Prostate gland (tissue), 2 donors: Measurements from ENCODE around the gene WDTC1. TPM values are rescaled to one million over a fixed set of nuclear protein-coding genes. Genes with fewer than 3 reads are reported as not detected.

Source experiments
- DNase-seq: peaks from one replicate; pipeline ENCODE4 v3.0.0-alpha.2; 2019; ENCODE audit warnings: low spot score
- H3K27ac ChIP-seq, 2 donors: fragments of 200-600 bp; sonication (generic); 2 replicates each; pipeline ENCODE4 v1.5.1; 2017 to 2019
- H3K27me3 ChIP-seq: fragments of 200-600 bp; sonication (generic); replicated peaks from 2 replicates; pipeline ENCODE4 v1.5.1; 2019; ENCODE audit not compliant: insufficient read depth
- H3K36me3 ChIP-seq, 2 donors: fragments of 200-600 bp; sonication (generic); 1 replicate in 1 of 2; 2 replicates in 1 of 2; pipeline versions ENCODE4 v1.5.1 to v1.8.1; 2017 to 2019
- H3K4me1 ChIP-seq: fragments of 200-600 bp; sonication (generic); replicated peaks from 2 replicates; pipeline ENCODE4 v1.5.1; 2019
- H3K4me3 ChIP-seq, 2 donors: fragments of 200-600 bp; sonication (generic); 2 replicates each; pipeline ENCODE4 v1.5.1; 2017 to 2019
- H3K9me3 ChIP-seq: fragments of 200-600 bp; sonication (generic); 2 replicates; pipeline ENCODE4 v1.5.1; 2017
- POLR2A ChIP-seq: fragments of 450-650 bp; IDR thresholded peaks from one replicate; pipeline ENCODE4 v1.6.1; 2016; ENCODE audit warnings: antibody characterized with exemption, mild to moderate bottlenecking
- POLR2AphosphoS5 ChIP-seq: sonication (generic); formaldehyde crosslinking; IDR thresholded peaks from one replicate; pipeline ENCODE4 v1.6.1; 2017; ENCODE audit warnings: antibody characterized with exemption
- WGBS: methylation state at CpG from one replicate; pipeline ENCODE4 v1.1.5; 2018; 5-methylcytosine and 5-hydroxymethylcytosine counted together
- intact Hi-C: fragments of 100-400 bp; cut with DNase I; formaldehyde crosslinking; loops from one replicate; pipeline ENCODE4 v1.14.2; 2022
- total RNA-seq, 2 donors: library from RNA; depleted of rRNA; stranded (reverse); fragments of >200 nt; gene quantifications; one replicate each; pipeline ENCODE4 v1.1.0, GENCODE V29; 2016
- TF ChIP-seq, protein P1 (sequence below), 4 experiments: fragments of 200-600 bp in 2 of 4; fragments of 450-650 bp in 2 of 4; sonication (generic) in 2 of 4; IDR thresholded peaks; 1 replicate in 3 of 4; 2 replicates in 1 of 4; pipeline ENCODE4 v1.5.1; 2016 to 2019; ENCODE audit warnings: antibody characterized with exemption in 4 of 4, mild to moderate bottlenecking in 2 of 4, moderate library complexity in 2 of 4

WDTC1 gene
- total RNA-seq, 2 donors from 2014 or later, result 45.1 to 56.1 TPM

DNA sequence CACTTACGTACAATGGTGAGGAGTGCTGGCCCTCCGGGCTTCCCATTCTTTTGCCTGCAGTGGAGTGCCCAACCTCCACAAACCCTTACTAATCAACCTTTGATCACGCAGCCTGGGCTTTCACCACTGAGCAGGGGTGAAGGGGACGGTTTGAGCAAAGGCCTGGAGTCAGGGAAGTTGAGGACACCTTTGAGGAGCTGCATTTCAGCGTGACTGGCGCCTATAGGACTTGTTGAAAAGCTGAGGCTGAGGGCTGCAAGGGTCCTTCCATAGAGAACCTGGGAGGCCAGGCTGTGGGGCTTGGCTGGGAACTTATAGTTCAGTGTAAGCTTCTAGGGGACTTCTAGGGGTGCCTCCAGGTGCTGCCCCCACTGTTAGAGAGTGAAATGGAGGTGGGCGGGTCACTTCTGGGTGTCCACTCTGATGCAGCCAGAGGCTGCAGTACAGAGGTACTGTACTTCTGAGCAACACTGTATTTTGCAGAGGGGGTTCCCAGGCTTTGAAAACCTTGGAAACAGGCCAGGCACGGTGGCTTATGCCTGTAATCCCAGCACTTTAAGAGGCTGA lies 117.2 kb downstream of the WDTC1 start:
- no peak overlapping the region for H3K27ac ChIP-seq
- H3K27me3 ChIP-seq, result no peaks in the 10 kb centered on the region
- H3K4me1 ChIP-seq, result peaks cover 5% of the 10 kb centered on the region
- DNase-seq, result no peak
- TF ChIP-seq, protein P1, sequence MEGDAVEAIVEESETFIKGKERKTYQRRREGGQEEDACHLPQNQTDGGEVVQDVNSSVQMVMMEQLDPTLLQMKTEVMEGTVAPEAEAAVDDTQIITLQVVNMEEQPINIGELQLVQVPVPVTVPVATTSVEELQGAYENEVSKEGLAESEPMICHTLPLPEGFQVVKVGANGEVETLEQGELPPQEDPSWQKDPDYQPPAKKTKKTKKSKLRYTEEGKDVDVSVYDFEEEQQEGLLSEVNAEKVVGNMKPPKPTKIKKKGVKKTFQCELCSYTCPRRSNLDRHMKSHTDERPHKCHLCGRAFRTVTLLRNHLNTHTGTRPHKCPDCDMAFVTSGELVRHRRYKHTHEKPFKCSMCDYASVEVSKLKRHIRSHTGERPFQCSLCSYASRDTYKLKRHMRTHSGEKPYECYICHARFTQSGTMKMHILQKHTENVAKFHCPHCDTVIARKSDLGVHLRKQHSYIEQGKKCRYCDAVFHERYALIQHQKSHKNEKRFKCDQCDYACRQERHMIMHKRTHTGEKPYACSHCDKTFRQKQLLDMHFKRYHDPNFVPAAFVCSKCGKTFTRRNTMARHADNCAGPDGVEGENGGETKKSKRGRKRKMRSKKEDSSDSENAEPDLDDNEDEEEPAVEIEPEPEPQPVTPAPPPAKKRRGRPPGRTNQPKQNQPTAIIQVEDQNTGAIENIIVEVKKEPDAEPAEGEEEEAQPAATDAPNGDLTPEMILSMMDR (IDR thresholded peaks at IDR 0.05), result no peak
- no peak for TF ChIP-seq POLR2AphosphoS5
- no peak for TF ChIP-seq POLR2A
- H3K4me3 ChIP-seq, result no peak overlapping the region
- peaks cover 0 to 6% of the 10 kb centered on the region in 2 donors for H3K36me3 ChIP-seq
- WGBS, result 63% methylated on average over 8 of the region's 8 CpGs
- intact Hi-C loops, result loop anchor here (10.0 kb wide), 1 partner anchor 47 kb away; no protein-coding TSS in a partner anchor
- H3K9me3 ChIP-seq, result no peaks in the 10 kb centered on the region

DNA sequence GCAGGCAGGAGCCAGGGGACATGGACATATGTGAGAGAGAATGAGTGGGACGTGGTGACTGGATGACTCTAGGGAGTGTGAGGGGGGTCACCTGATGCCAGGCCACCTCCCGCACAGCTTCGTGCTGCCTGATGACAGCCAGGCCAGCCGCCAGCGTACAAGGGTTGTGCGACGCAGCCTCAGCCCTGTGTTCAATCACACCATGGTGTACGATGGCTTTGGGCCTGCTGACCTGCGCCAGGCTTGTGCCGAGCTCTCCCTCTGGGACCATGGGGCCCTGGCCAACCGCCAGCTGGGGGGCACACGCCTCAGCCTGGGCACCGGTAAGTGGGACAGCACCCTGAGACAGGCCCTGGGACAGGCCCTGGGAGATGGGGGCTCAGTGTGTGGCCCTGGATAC lies 118.7 kb downstream of the WDTC1 start:
- H3K4me3 ChIP-seq, result no peak overlapping the region
- H3K27me3 ChIP-seq, result no peaks in the 10 kb centered on the region
- no peak overlapping the region for H3K27ac ChIP-seq
- intact Hi-C loops, result loop anchor here (10.0 kb wide), 1 partner anchor 48 kb away; no protein-coding TSS in a partner anchor
- no peaks in the 10 kb centered on the region for H3K9me3 ChIP-seq
- TF ChIP-seq POLR2AphosphoS5, result no peak
- no peak for TF ChIP-seq POLR2A
- TF ChIP-seq, protein P1 (IDR thresholded peaks at IDR 0.05), result no peak
- no peak for DNase-seq
- H3K36me3 ChIP-seq, result peaks cover 0 to 6% of the 10 kb centered on the region in 2 donors
- 88% methylated on average over 11 of the region's 13 CpGs for WGBS
- H3K4me1 ChIP-seq, result peaks cover 5% of the 10 kb centered on the region

DNA sequence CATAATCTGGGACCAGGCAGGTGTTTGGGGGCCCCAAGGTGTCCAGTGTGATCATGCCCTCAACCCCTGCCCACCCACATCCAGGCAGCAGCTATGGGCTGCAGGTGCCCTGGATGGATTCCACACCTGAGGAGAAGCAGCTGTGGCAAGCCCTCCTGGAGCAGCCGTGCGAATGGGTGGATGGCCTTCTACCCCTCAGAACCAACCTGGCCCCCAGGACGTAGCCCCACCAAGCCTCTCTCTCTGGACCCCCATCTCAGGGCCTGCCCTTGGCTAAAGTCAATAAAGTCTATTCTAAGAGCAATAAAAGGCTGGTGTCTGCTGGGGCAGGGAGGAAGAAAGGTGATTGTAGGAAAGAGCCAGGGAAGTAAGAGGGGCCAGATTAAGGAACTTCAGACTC lies 119.2 kb downstream of the WDTC1 start:
- Histone ChIP-seq H3K27me3 (no peaks in the 10 kb centered on the region), H3K27ac (no peak overlapping the region), H3K36me3 (peaks cover 0 to 11% of the 10 kb centered on the region in 2 donors), H3K4me3 (no peak overlapping the region), H3K9me3 (no peaks in the 10 kb centered on the region), H3K4me1 (peaks cover 5% of the 10 kb centered on the region)
- intact Hi-C loops, result loop anchor here (10.0 kb wide), 1 partner anchor 49 kb away; no protein-coding TSS in a partner anchor
- DNase-seq, result no peak
- WGBS, result 72% methylated on average over 3 of the region's 3 CpGs
- TF ChIP-seq, protein P1 (IDR thresholded peaks at IDR 0.05), result no peak
- no peak for TF ChIP-seq POLR2A
- TF ChIP-seq POLR2AphosphoS5, result no peak

DNA sequence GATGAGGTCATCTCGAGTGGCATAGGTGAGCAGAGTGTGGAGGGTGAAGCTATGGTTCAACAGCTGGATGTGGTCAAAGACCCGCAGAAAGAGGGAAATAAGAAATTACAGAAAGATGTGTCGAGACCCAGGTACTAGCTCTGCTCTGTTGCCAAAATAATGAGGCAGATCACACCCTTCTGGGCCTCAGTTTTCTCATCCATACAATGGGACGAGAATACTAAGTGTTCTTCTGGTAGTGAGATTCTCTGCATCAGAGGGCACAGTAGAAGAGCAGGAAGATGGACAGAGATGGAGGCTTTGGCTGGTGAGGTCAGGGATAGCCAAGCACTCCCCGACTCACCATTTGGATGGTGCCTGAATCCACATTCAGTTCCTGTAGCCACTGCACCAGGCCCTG lies 121.3 kb downstream of the WDTC1 start:
- intact Hi-C loops, result loop anchor here (2.0 to 10.0 kb wide), 2 partner anchors 33 to 51 kb away; no protein-coding TSS in a partner anchor
- TF ChIP-seq, protein P1 (IDR thresholded peaks at IDR 0.05), result no peak
- TF ChIP-seq POLR2A, result no peak
- no peak for TF ChIP-seq POLR2AphosphoS5
- Histone ChIP-seq H3K36me3 (peaks cover 0 to 16% of the 10 kb centered on the region in 2 donors), H3K4me3 (no peak overlapping the region), H3K27me3 (no peaks in the 10 kb centered on the region), H3K27ac (no peak overlapping the region), H3K4me1 (no peaks in the 10 kb centered on the region), H3K9me3 (no peaks in the 10 kb centered on the region)
- 91% methylated on average over 5 of the region's 5 CpGs for WGBS
- DNase-seq, result no peak

DNA sequence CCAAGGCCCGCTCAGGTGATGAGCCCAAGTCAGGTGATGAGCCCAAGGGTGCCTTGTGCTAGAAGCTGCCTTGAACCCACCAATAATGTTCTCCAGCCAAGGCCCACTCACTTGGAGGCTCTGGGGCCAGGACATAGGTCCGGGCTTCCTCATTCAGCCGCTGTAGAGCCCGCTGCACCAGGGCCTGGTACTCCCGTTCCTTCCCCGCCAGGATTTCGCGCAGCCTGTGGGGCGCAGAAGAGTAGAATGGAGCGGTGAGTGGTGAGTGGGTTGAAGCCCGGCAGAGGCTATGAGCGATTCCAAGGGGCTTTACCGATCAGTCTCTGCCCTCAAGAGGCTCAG lies 121.8 kb downstream of the WDTC1 start:
- no peak for DNase-seq
- intact Hi-C loops, result loop anchor here (2.0 to 10.0 kb wide), 2 partner anchors 33 to 51 kb away; no protein-coding TSS in a partner anchor
- H3K27ac ChIP-seq, result peak overlapping the region; percentile 82 to 83
- no peaks in the 10 kb centered on the region for H3K27me3 ChIP-seq
- WGBS, result 88% methylated on average over 13 of the region's 13 CpGs
- TF ChIP-seq POLR2AphosphoS5 (no peak), POLR2A (no peak)
- TF ChIP-seq, protein P1 (IDR thresholded peaks at IDR 0.05), result no peak
- H3K9me3 ChIP-seq, result no peaks in the 10 kb centered on the region
- H3K4me3 ChIP-seq, result no peak overlapping the region
- peaks cover 0 to 16% of the 10 kb centered on the region in 2 donors for H3K36me3 ChIP-seq
- H3K4me1 ChIP-seq, result no peaks in the 10 kb centered on the region
